ENCODE data around the gene CRIP2. TPM values are rescaled to one million over a fixed set of nuclear protein-coding genes. Genes with fewer than 3 reads are reported as not detected.

Gene CRIP2
- total RNA-seq, 1 donor from 2014 or later: 38.3 TPM

GRCh38 chr14:105476097-105476830, 1.6 kb downstream of the CRIP2 start:
- Mint-ChIP-seq H3K27me3 (ENCODE audit: low read depth) (peaks cover 30% of the 10 kb centered on the region), H3K27ac (ENCODE audit: unreplicated experiment) (no peak overlapping the region), H3K36me3 (ENCODE audit: low read depth) (no peaks in the 10 kb centered on the region), H3K4me3 (peak overlapping the region; percentile 77), H3K9me3 (no peaks in the 10 kb centered on the region), H3K4me1 (peaks cover 6% of the 10 kb centered on the region)
- no peak for TF ChIP-seq CTCF (conservative IDR thresholded peaks at IDR 0.05)
- DNase-seq (ENCODE audit: low read depth, low spot score): no peak

- Mint-ChIP-seq H3K27ac (ENCODE audit: unreplicated experiment) (no peak overlapping the region), H3K9me3 (no peaks in the 10 kb centered on the region), H3K27me3 (ENCODE audit: low read depth) (peaks cover 34% of the 10 kb centered on the region), H3K36me3 (ENCODE audit: low read depth) (no peaks in the 10 kb centered on the region), H3K4me1 (peaks cover 11% of the 10 kb centered on the region), H3K4me3 (peak overlapping the region; percentile 77)
- no peak for TF ChIP-seq CTCF (conservative IDR thresholded peaks at IDR 0.05)
- no peak for DNase-seq (ENCODE audit: low read depth, low spot score)
Measured at GRCh38 chr14:105476831-105477659, 2.4 kb downstream of the CRIP2 start.

- H3K27ac Mint-ChIP-seq (ENCODE audit: unreplicated experiment): no peak overlapping the region
- H3K4me3 Mint-ChIP-seq: no peak overlapping the region
- DNase-seq (ENCODE audit: low read depth, low spot score): no peak
- no peaks in the 10 kb centered on the region for H3K9me3 Mint-ChIP-seq
- H3K27me3 Mint-ChIP-seq (ENCODE audit: low read depth): peaks cover 38% of the 10 kb centered on the region
- peaks cover 16% of the 10 kb centered on the region for H3K4me1 Mint-ChIP-seq
- no peak for TF ChIP-seq CTCF (conservative IDR thresholded peaks at IDR 0.05)
- H3K36me3 Mint-ChIP-seq (ENCODE audit: low read depth): no peaks in the 10 kb centered on the region
Measured at GRCh38 chr14:105477660-105478397, 3.2 kb downstream of the CRIP2 start.

- no peak overlapping the region for H3K4me3 Mint-ChIP-seq
- no peaks in the 10 kb centered on the region for H3K9me3 Mint-ChIP-seq
- no peak overlapping the region for H3K27ac Mint-ChIP-seq (ENCODE audit: unreplicated experiment)
- H3K27me3 Mint-ChIP-seq (ENCODE audit: low read depth): peaks cover 38% of the 10 kb centered on the region
- no peak for TF ChIP-seq CTCF (conservative IDR thresholded peaks at IDR 0.05)
- no peaks in the 10 kb centered on the region for H3K36me3 Mint-ChIP-seq (ENCODE audit: low read depth)
- H3K4me1 Mint-ChIP-seq: peaks cover 16% of the 10 kb centered on the region
- DNase-seq (ENCODE audit: low read depth, low spot score): no peak
Measured at GRCh38 chr14:105478398-105479251, 4.0 kb downstream of the CRIP2 start.
